ENCODE results near the gene TCF7L1.

TCF7L1 gene

DNA sequence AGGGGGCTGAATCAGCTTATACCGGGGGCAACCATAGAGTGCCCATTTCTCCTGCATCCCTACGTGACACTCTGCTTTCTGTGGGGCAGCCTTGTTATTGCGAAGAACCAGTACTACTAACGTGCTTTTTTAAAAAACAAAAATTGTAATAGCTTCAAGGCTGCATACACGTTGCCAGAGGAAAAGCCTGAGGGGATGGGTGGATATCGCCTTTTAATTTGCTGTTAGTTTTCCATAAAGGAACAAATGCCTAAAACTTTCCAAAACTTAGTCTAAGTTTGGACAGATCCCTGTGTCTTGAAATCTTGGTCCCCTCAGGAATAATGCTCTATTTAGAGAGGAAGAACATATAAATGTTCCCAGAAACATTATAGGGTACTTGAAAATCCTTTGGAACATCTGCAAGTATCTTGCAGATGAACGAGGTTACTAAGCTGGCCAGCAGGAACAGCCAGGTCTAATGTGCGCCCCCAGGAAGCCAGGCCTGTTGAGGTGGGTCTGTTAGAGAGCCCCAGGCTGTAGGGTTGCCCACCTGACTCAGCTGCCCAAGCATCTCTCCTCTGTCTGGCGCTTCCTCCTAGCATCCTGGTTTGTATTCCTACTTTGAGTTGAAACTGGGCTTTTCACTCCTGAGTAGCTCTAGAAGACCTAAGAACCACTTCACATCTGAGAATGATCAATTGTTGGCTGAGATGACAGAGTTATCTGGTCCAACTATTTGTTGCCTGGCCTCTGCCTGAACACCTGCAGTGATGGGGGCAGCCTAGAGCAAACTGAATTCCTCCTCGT is 97.7 kb downstream of the TCF7L1 start:
- no peak for DNase-seq (ENCODE audit: low spot score)

DNA sequence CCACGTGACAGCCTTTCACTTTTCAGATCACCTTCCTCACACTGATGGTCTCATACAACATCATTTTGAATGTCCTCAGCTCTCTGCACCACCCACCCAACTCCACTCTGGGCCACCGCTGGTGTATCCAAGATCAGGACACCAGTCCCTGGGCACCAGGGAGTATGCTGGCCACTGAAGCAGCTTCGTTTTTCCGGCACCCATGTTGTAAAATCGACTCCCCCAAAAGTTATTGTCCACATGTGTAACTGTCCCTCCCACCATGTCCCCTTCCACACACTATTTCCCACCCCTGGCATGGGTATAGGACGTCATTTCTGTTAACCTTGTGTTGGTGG is 98.2 kb downstream of the TCF7L1 start:
- no peak for DNase-seq (ENCODE audit: low spot score)

DNA sequence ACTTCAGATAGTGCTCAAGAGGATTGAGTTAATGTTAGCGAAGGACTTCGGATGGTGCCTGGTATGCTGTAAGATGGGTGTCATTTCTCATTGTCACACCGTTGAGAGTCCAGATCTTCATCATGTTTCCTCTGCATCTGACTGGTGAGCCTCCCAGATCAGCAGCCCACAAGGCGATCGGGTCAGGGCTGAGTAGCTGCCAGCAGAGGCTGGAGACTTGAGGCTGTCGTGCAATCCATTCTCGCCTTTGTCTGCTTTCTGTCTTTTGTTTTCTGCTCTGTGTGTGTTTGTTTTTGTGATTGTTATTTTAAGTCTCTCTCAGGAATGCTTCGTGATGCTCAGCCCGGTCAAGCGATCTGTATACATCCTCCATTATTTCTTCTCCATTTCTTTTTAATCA is 98.8 kb downstream of the TCF7L1 start:
- no peak for DNase-seq (ENCODE audit: low spot score)

DNA sequence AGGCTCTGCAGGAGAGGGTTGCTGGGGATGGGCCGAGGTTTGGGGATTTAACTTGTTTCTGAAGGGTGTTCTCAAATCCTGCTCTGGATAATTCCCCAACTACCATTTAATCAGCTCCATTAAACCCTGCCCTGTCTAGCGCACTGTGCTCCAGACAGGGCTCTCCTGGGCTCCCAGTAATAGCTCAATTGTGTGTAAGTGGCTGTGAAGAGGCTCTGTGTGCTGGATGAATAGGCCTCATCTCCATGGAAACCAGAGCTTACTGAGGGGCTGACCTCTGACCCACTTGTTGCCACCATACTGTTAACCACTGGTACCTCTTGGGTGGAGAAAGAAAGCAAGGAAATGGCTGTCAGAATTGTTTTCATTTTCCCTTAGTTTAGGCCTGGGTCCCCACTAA is 101.7 kb downstream of the TCF7L1 start:
- no peak for DNase-seq (ENCODE audit: low spot score)

DNA sequence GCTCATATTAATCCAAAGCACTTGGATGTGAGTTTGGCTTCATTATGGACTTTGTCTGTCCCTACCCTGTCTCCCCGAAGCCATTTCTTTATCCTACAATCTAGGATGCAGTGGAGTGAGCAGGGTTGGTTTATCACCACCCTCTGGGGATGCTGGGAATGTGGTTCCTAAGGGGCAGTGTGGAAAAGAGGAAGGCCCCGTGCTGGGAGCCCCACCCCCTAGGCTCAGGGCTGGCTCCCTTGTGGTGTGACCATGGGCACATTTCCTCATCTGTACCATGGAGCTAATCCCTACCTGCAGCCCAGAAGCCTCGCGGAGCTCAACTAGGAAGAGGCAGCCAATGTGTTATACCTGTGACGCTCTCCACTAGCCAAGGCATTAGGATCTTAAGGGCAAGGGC is 102.1 kb downstream of the TCF7L1 start:
- DNase-seq (ENCODE audit: low spot score), result no peak

DNA sequence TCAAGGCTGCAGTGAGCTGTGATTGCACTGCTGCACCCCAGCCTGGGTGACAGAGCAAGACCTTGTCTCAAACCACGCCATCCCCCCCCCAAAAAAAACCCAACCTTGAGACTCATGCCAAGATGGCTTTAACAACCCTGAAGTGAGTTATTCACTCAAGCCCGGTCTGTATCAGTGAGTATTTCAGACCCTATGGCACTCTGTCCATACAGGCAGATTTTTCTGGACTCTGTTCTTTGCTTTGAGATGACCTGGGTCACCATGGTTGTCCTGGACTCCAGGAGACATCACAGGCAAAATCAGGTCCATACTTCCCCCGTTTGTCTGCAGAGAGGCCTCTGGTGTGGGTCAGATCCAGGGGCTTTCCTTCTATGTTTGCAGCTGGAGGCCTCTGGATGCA is 102.9 kb downstream of the TCF7L1 start:
- no peak for DNase-seq (ENCODE audit: low spot score)

DNA sequence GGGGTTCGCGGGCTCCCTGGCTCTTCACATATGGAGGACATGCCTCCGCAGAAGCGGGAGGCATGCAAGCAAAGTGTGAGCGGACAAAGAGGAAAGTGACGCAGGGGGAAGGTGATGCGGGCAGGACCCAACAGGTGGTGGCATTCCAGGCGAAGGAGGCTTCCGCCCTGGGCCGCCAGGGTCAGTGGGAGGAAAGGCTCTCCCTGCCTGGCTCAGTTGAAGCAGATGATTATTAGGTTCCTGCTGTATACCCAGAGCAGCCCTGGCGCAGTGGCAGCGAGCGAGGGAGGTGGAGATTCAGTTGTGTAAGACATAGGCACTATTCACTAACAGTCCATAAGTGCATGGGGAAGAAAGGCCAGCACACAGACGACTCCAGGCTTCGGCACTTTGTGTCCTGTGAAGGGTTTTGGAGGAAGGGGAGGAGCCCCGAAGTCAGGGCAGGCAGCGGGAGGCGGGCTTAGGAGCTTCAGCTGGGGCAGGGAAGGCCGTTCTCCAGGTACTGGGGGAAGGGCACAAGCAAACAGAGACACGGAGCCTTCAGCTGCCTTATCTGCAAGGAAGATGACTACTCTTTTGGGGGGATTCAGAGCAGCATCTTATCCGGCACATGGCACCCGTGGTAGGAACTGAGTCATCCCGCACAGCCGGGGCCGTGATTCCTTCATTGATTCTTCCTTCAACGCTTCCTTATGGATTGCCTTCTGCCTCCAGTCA is 104.8 kb downstream of the TCF7L1 start:
- DNase-seq (ENCODE audit: low spot score), result no peak

DNA sequence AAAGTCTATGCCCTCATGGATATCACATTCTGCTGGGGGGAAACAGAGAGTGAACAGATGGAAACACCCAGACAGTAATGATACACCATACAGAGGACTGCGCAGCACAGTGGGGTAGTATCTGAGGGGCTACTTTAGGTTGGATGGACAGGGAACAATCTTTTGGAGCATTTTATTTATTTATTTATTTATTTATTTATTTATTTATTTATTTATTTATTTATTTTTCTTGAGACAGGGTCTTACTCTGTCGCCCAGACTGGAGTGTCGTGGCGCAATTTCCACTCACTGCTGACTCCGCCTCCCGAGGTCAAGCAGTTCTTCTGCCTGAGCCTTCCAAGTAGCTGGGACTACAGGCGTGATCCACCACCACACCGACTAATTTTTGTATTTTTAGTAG is 105.4 kb downstream of the TCF7L1 start:
- DNase-seq (ENCODE audit: low spot score), result no peak

DNA sequence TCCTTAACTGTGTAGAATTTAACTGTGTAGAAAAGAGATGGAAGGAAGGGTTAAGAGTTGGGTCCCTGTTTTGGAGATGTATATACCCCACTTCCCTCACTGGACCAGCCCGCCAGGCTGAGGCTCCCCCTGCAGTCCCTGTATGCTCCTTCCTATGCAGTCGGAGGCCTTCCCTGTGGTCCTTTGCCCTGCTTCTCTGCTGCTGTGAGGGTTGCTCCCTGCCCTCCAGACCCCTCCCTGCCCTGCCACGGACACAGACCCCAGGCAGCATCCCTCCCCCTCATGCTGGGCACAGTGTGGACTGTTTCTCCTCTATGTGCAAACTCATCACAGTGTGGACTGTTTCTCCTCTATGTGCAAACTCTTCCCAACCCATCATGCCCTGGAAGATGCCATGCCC is 105.9 kb downstream of the TCF7L1 start:
- no peak for DNase-seq (ENCODE audit: low spot score)

DNA sequence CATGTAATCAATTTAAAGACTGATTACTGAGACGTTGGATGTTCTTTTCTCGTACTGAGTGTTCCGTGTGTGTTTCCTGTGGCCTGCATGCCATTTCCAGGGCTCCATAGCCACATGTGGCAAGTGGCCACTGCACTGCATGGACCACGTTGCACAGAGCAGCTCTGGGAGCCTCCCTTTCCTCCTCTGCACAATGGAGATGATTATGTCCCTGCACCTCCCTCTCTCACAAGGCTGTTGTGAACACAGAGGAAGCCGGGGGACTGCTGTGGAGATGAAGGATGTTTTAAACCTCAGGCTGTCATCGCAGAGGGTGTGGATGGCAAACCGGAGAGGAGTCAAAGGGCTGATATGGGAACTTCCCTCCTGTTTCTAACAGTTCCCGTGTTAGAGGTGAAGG is 106.9 kb downstream of the TCF7L1 start:
- no peak for DNase-seq (ENCODE audit: low spot score)

DNA sequence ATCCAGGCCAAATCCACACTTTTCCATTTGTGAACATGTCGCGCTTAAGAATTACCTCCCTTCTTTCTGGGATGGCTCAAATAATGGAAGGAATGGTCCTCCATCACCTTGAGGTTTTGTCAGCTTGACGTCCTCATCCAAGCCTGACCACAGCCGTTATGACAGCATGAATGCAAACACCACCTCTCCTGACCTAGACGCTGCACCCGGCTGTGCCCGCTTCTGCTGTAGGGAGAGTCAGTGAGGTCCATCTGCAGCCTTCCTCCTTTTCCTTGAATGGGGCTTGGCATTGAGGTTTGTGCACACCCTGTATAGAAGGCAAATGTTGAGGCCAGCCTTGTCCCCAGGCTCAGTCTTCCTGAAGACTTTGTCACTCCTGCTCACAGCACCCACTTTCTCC is 109.1 kb downstream of the TCF7L1 start:
- no peak for DNase-seq (ENCODE audit: low spot score)

DNA sequence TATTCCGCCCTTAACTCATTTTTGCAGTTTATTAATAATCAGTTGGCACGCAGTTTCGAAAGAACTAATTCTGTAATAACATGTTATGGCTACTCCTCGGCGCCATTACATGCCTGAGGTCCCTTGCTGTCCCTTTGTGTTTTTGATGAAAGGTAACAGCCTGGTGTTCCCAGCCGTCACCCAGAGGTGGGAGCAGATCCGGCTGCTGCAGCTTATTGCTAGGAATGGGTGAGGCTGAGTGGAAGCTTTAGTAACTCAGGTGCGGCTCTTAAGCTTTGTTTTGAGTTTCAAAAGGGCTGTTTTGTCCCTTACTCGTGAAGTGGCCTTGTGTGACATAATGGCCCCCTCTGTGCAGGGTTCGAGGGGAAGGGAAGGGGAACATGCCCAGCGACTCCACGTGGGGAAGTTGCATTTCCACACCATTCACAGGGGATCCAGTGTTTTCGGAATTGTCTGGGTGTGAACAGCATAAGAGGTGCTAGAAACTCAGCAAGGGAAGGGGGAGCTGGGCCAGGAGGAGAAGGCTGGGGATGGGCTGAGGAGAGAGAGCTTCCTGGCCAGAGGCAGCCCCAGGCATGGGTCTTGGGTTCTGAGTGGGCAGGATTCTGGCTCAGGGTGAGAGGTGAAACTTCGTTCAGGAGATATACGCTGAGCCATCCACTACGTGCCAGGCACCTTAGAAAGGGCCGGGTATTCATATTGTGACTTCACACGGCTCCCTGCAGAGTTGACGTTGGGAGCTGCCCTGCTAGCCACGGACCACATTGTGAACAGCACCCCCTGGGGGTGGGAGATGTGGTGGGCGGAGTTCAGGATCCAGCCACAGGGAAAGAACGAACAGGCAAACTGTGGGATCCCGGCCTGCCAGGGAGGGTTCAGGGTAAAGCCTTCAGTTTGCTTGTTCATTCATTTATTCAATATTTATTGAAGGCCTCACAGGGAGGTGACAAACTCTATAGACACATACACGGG is 110.2 kb downstream of the TCF7L1 start:
- DNase-seq (ENCODE audit: low spot score), result no peak

DNA sequence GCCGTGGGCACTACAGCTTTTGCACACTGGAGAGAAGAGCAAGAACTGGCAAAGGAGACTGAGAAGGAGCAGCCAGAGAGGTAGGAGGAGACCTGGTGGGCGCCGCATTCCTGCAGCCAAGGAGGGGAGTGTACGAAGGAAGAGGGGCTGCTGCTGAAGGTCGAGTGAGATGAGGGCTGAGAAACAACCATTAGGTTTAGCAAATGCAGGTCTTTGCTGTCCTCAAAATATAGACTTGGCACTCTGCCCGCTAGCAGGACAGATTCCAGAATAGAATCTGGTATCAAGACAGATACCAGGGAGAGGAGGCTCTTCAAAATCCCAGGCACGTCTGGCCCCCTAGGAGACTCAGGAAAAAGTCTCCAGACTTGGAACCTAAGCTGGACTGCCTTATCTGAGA is 111.6 kb downstream of the TCF7L1 start:
- DNase-seq (ENCODE audit: low spot score), result no peak

DNA sequence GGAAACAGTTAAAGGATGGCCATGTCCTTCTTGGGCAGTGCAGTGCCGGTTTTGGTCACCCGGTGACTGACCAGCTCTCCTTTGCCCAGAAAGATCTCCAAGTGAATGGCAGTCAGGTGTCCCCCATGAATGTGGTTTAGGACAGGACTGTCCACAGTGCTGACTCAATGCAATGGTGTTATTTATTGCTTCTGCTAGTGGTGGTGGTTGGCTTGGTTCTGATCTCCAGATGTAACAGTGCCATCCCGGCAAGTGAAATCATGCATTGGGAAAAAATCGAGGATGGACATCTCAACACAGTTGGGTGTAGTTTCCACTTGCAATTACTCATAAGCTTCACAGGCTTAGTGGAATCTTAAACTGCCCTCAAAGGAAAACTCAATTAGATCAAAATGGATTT is 112.7 kb downstream of the TCF7L1 start:
- DNase-seq (ENCODE audit: low spot score), result no peak

DNA sequence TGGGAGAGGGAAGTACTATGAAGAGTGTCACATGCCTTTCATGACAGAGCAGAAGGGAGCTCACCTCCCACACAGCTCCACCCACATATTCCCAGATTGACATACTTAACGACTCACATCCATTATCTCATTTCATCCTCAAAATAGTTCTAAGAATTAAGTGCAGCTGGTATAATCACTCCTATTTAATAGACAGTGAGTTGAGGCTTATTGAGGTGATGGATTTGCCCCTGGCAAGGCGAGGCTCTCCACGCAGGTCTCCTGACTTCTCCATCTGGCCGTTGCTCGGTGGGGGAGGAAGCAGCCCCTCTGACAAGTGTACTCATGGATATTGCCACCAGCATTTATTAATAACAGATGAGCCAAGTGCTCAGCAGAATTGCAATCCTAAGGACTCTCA is 113.2 kb downstream of the TCF7L1 start:
- DNase-seq (ENCODE audit: low spot score), result no peak

DNA sequence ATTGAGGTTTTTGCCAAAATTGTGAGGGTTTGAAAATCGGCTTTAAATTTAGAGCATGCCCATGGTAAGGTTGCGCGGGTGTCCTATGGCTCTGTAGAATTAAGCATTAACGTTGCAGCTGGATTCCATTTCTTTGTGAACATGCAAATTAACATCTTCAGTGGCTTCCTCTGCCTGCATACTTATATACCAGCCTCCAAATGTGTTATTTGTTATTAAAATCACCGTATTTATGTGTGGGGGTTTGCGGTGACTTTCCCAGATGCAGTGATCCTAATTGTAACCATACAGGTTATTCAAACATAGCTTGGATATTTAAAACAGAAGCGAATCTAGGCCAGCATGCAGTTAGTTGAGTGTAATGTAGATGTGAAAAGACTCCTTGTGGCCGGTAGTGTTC is 114.4 kb downstream of the TCF7L1 start:
- DNase-seq (ENCODE audit: low spot score), result no peak

DNA sequence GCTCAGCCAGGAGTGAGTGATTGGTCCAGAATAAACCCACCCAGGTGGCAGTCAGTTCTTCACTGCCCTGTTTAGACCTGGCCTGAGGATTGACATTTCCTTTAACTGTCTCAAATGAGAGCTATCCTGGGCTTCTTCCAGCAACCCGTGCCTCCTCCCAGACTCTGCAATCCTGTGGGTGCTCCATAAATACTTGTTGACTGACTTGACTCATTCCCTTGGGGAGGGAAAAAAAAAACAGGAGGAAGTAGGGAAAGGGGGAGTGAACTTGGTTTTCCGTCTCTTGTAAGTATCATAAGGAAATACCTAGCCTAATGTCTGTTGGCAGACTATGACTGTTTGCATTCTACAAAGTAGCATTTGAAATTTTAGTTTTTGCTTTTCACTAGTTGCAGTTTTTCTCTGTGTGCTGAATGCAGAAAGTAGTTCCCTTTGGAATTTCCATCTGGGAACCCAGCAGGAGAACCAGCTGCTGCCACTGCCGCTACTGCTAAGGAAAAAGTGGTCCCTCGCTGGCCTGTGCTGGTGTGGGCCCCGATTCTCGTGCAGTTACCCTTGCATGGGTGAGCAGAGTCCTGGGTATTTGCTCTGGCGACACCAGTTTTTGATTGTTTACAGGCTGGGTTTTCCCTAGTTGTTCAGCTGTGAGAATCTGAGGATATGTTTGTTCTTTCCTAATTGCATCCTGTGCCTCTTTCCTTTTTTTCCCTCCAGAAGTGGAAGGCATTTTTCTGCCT is 115.7 kb downstream of the TCF7L1 start:
- DNase-seq (ENCODE audit: low spot score), result no peak

DNA sequence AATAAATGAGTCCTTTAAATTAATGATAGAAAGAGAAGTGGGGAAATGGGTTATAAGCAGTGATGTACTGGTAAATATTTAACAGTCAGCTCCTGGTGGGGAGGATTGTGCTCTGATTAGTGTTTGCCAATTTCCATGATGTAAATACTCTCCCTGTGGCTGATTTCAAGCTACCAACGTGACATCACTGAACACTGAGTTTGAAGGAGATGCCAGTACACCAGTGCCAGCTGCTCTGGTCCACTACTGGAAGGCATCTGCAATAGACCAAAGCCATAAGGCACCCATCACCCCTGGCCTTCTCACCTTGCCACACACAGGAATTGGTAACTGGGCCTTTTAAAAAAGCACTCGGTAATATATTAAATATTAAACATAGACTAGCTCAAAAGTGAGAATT is 116.9 kb downstream of the TCF7L1 start:
- DNase-seq (ENCODE audit: low spot score), result no peak

DNA sequence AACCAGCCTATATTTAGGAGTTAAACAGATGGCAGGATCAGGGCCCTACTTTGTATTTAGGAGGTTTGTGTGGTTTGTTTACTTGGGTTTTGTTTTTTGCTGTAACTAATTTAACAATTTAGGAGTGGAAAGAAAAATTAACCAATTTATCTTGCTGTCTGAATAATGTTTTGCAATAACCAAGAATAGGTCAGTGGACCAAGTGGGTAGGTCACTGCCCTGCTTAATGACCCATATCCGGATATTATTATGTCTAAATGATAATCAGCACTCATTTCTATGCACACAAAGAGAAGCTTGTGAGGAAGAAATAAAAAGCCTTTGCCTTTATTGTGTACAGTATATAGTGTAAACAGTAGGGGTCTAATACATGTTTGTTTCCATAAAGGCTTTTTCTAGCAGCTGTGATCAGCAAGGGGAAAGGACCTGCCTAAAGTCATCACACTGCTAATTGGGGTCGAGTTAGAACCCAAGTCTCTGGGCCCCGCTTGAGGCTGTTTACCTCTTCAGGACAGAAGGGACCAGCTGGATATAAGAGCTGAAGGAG is 118.0 kb downstream of the TCF7L1 start:
- DNase-seq (ENCODE audit: low spot score), result no peak

DNA sequence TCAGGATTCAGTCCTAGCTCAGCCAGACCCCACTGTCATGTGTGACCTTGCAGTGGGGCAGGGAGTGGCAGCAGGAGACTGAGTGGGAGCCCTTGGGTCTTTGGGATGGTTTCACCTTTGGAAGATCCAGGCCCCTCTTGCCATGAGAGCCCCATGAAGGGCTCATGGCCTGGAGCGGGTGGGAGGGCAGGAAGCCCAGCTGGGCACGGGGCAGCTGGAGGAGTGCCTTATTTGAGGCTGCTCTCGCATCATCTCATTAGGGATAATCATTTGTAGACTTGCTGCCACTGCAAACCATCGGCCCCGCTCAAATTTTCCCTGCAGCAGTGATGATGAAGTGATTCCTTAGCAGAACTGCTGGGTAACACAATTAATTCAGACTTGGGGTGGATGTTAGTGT is 120.7 kb downstream of the TCF7L1 start:
- DNase-seq (ENCODE audit: low spot score), result no peak

DNA sequence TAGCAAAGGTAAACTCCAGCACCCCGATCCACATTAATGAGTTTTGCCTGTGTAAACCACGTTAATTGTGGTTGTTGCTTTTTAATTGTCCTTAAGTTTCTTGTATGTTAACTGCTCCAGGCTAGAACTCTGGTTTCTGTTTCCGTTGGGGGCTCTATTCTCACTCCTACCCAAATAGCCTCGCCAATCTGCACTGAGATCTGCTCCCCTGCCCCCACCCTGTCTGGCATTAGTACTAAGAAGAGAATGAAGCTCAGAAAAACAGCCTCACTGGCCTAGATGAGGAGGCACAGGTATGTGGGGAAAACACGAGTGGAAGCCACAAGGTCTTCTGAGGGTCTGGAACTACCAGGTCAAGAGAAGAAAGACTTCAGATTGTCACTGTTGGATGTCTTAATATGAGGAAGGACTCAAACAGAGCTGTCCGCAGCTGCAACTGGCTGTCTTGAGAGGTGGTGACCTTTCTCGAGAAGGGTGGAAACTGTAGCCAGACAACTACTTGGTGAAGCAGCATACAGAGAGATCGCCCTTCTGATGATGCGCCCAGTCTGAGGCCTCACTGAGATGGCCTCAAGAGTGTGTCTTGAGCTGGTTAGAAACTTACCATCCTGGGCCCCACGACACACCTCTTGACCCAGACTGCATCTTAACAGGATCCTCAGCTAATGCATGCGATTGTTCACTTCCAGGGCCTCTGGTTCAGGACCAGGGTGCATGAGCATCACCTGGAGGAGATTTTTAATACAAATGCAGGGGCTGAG is 121.5 kb downstream of the TCF7L1 start:
- DNase-seq (ENCODE audit: low spot score), result no peak
